AG04450 (cell line): ENCODE results near the gene TEX2. TPM values are rescaled to one million over a fixed set of nuclear protein-coding genes. Genes with fewer than 3 reads are reported as not detected.

Experiments used
- CTCF ChIA-PET: fragments of 300-600, 350-600 bp; formaldehyde crosslinking; extraction: SDS; loops from one replicate; lab custom pipeline; 2022; ENCODE audit warnings: antibody characterized with exemption, inconsistent platforms; lab: Charles Lee
- POLR2A ChIA-PET: fragments of 350-600 bp; formaldehyde crosslinking; extraction: SDS; loops from one replicate; lab custom pipeline; 2021; ENCODE audit warnings: antibody characterized with exemption, inconsistent platforms; lab: Yijun Ruan, JAX
- DNase-seq: peaks from one replicate; pipeline ENCODE4 v3.0.0-alpha.2; 2011; ENCODE audit warnings: low read depth, low spot score
- H3K27ac ChIP-seq: one replicate; pipeline ENCODE4 v1.5.1; 2012; ENCODE audit warnings: low read depth, low read length, control low read depth
- H3K27me3 ChIP-seq: one replicate; pipeline ENCODE4 v1.6.0; 2012; ENCODE audit warnings: low read length; ENCODE audit not compliant: control insufficient read depth, insufficient read depth
- H3K4me3 ChIP-seq: 2 replicates; pipeline ENCODE4 v1.5.1; 2011; ENCODE audit warnings: mild to moderate bottlenecking, low read depth, low read length, control low read depth
- H3K9me3 ChIP-seq: 2 replicates; pipeline ENCODE4 v1.5.1; 2012; ENCODE audit warnings: low read length; ENCODE audit not compliant: control insufficient read depth, insufficient read depth
- polyA plus RNA-seq: library from polyadenylated mRNA; depleted of rRNA; stranded (reverse); fragments of >200 nt; gene quantifications from 2 replicates; pipeline ENCODE4 v1.2.3, GENCODE V29; 2011
- TF ChIP-seq, protein P1 (sequence below): IDR thresholded peaks from 2 replicates; pipeline ENCODE4 v1.5.1; 2011; ENCODE audit warnings: low read depth, low read length, control low read depth, inconsistent platforms

TEX2 gene
- polyA plus RNA-seq, 1 experiment, result 27.9 TPM

DNA sequence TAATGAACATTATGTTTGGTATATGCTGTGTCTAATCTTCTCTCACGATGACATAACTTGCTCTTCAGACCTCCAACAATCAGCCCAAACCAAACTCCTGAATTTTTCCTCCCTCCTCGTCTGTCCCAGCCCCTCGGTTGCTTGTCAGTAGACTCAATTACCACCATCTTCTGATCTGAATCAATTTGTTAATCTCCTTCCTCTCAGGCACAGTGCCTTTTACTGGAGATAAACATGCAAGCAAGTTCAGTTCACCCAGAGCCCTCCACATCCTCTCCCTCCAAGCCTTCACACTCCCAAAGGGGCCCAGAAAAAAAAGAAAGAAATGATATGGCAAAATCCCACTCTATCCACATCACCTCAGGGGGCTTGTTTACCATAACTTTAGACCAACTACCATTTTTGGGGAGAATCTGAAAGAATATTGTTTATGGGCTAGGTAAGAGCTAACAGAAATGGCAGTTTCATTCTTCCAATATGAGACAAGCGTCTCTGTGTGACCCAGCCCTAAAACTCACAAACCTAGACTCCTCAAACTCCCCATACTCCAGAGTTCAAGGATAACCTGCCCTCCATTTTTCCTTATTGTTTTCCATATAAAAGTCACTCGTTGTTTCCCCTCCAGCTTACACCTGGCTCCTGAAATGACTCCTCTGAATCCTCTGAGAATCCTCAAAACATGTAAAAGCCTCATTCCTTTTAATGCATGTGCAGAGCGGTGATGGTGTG lies 1.5 kb downstream of the TEX2 start:
- no peak for DNase-seq
- H3K27ac ChIP-seq, result no peak overlapping the region
- TF ChIP-seq, protein P1, sequence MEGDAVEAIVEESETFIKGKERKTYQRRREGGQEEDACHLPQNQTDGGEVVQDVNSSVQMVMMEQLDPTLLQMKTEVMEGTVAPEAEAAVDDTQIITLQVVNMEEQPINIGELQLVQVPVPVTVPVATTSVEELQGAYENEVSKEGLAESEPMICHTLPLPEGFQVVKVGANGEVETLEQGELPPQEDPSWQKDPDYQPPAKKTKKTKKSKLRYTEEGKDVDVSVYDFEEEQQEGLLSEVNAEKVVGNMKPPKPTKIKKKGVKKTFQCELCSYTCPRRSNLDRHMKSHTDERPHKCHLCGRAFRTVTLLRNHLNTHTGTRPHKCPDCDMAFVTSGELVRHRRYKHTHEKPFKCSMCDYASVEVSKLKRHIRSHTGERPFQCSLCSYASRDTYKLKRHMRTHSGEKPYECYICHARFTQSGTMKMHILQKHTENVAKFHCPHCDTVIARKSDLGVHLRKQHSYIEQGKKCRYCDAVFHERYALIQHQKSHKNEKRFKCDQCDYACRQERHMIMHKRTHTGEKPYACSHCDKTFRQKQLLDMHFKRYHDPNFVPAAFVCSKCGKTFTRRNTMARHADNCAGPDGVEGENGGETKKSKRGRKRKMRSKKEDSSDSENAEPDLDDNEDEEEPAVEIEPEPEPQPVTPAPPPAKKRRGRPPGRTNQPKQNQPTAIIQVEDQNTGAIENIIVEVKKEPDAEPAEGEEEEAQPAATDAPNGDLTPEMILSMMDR, result no peak
- CTCF ChIA-PET, result interaction anchor here (0.6 to 1.4 kb wide), 2 partner anchors 128 to 231 kb away, joined by 4 to 5 read pairs; no protein-coding TSS in a partner anchor
- no peaks in the 10 kb centered on the region; the same call in 1 of the 2 replicates for H3K9me3 ChIP-seq
- peak overlapping the region; percentile 79 for H3K4me3 ChIP-seq
- H3K27me3 ChIP-seq, result peaks cover 4% of the 10 kb centered on the region
- POLR2A ChIA-PET, result interaction anchor here (1.2 kb wide), 1 partner anchor 116 kb away, joined by 6 read pairs; no protein-coding TSS in a partner anchor

DNA sequence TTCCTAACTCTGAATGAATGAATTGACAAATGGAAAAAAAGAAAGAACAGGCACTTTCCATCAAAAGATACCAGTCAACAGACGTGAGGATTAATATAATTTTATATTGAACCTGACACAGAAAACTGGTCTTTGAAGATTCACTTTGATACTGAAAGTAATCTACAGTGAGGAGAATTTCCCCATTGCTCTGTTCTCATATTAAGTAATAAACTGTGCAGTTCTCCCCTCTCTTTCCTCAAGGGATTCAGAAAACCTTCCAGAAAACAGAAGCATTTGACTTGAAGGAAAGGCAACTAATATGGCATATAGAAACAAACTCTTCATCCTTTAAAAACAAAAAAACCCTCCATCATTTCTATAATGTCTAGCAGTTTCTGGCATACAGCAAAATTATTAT lies 2.2 kb downstream of the TEX2 start:
- CTCF ChIA-PET, result no interaction called here
- POLR2A ChIA-PET, result no interaction called here

DNA sequence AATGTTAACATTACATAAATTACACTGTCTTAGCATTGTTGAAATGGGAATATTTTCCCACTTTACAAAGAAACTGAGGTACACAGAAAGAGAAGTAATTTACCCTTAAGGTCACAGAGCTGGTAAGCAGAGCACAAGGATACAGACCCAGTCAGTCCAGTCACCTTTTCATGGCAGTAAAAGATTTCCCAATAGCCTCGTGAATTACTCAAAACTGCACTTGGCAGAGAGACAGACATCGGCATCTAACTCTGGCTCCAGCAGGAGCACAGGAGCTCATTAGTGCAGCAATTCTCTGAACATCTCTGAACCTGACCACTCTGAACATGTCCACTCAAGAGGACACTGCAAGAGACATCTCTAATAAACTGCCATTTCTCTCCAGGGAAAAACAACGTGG lies 3.1 kb downstream of the TEX2 start:
- DNase-seq, result no peak
- TF ChIP-seq, protein P1, result no peak
- POLR2A ChIA-PET, result no interaction called here
- CTCF ChIA-PET, result interaction anchor here (0.5 kb wide), 1 partner anchor 841 kb away, joined by 4 read pairs; no protein-coding TSS in a partner anchor
- H3K4me3 ChIP-seq, result no peak overlapping the region
- no peaks in the 10 kb centered on the region for H3K27me3 ChIP-seq
- no peaks in the 10 kb centered on the region; the same call in 1 of the 2 replicates for H3K9me3 ChIP-seq
- no peak overlapping the region for H3K27ac ChIP-seq

More for the DNA sequence above, 2.2 kb downstream of the TEX2 start:
- TF ChIP-seq, protein P1, result no peak
- Histone ChIP-seq H3K27me3 (no peaks in the 10 kb centered on the region), H3K27ac (no peak overlapping the region), H3K4me3 (no peak overlapping the region), H3K9me3 (no peaks in the 10 kb centered on the region; the same call in 1 of the 2 replicates)
- no peak for DNase-seq

DNA sequence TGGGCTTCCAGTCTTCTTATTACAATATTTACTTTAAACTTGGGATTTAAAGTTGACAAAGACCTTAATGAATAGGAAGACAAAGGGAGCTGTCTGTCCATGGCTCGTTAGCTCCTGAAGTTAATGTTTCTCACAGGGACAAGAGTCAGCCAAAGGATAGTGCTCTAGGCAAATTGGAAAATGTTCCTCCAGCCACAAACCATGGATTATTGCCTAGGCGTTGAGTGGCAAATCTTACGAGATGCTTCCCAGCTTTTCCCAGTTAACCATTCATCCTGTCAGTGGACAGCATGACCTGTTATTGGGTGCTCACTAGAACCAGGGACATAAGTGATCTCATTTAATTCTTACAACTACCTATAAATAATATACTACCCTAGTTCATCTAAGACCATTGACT lies 3.6 kb downstream of the TEX2 start:
- CTCF ChIA-PET, result interaction anchor here (0.5 kb wide), 1 partner anchor 841 kb away, joined by 4 read pairs; no protein-coding TSS in a partner anchor

More for the DNA sequence above, 3.6 kb downstream of the TEX2 start:
- Histone ChIP-seq H3K27me3 (no peaks in the 10 kb centered on the region), H3K9me3 (no peaks in the 10 kb centered on the region; the same call in 1 of the 2 replicates), H3K27ac (no peak overlapping the region), H3K4me3 (no peak overlapping the region)
- POLR2A ChIA-PET, result no interaction called here
- TF ChIP-seq, protein P1, result no peak
- DNase-seq, result no peak
